Endothelial cell of umbilical vein (primary cell): ENCODE measurements around the gene TTLL10. TPM values are rescaled to one million over a fixed set of nuclear protein-coding genes. Genes with fewer than 3 reads are reported as not detected.

Experiments used
- BruUV-seq: library from RNA; stranded (reverse); fragments of 400-500 nt; replicated peaks from 2 replicates; lab custom pipeline; 2021; lab: Mats Ljungman, UMichigan
- CTCF ChIA-PET: fragments of 300-600, 350-600 bp; sonication (Branson Sonifier 250); formaldehyde crosslinking; loops from one replicate; lab custom pipeline; 2021; ENCODE audit warnings: antibody characterized with exemption, inconsistent platforms; lab: Charles Lee
- POLR2A ChIA-PET: fragments of 300-600, 350-600 bp; sonication (Branson Sonifier 250); formaldehyde crosslinking; loops from one replicate; lab custom pipeline; 2021; ENCODE audit warnings: antibody characterized with exemption, inconsistent platforms; lab: Charles Lee
- DNase-seq: peaks from one replicate; pipeline ENCODE4 v3.0.0-alpha.2; 2011; ENCODE audit warnings: low read depth, low spot score
- FAIRE-seq: peaks from 2 replicates; lab custom pipeline; 2011; peaks lifted over from hg19 to GRCh38; lab: Jason Lieb, UNC
- H2AFZ ChIP-seq: 2 replicates; pipeline ENCODE4 v1.6.0; 2012; ENCODE audit warnings: low read depth, low read length, control low read depth, inconsistent platforms
- H3K27ac ChIP-seq: 2 replicates; pipeline ENCODE4 v1.5.1; 2011; ENCODE audit warnings: low read depth, mild to moderate bottlenecking, control low read depth, low read length, moderate library complexity; ENCODE audit not compliant: insufficient read depth
- H3K27me3 ChIP-seq, 2 experiments: 2 replicates each; pipeline versions ENCODE4 v1.6.0 to v1.6.1; 2011; ENCODE audit warnings: low read length in 2 of 2, mixed read lengths in 1 of 2; ENCODE audit not compliant: control insufficient read depth in 2 of 2, insufficient read depth in 2 of 2
- H3K36me3 ChIP-seq, 2 experiments: 2 replicates in 1 of 2; 3 replicates in 1 of 2; pipeline ENCODE4 v1.5.1; 2011; ENCODE audit warnings: low read length in 2 of 2, mild to moderate bottlenecking in 1 of 2, moderate library complexity in 1 of 2; ENCODE audit not compliant: control insufficient read depth in 2 of 2, insufficient read depth in 2 of 2; ENCODE audit errors: extremely low read depth in 1 of 2
- H3K4me1 ChIP-seq: 3 replicates; pipeline ENCODE4 v1.5.1; 2011; ENCODE audit warnings: mild to moderate bottlenecking, low read length; ENCODE audit not compliant: control insufficient read depth, insufficient read depth; ENCODE audit errors: extremely low read depth
- H3K4me2 ChIP-seq: 2 replicates; pipeline ENCODE4 v1.6.1; 2011; ENCODE audit warnings: low read length, control low read depth, mixed read lengths; ENCODE audit not compliant: insufficient read depth
- H3K4me3 ChIP-seq, 3 experiments: fragments of 200-600 bp in 1 of 3; sonication (generic), shearing (Covaris generic) in 1 of 3; replicated peaks in 1 of 3; 2 replicates each; pipeline ENCODE4 v1.5.1; 2011 to 2016; ENCODE audit warnings: control low read depth in 3 of 3, low read length in 3 of 3, mild to moderate bottlenecking in 2 of 3, inconsistent platforms in 1 of 3, low read depth in 1 of 3, moderate library complexity in 1 of 3; ENCODE audit not compliant: insufficient read depth in 1 of 3
- H3K79me2 ChIP-seq: 2 replicates; pipeline ENCODE4 v1.6.0; 2012; ENCODE audit warnings: low read length, inconsistent platforms; ENCODE audit not compliant: control insufficient read depth, insufficient read depth
- H3K9ac ChIP-seq: replicated peaks from 2 replicates; pipeline ENCODE3; 2011; ENCODE audit warnings: low read length, control low read depth; ENCODE audit not compliant: insufficient read depth; ENCODE audit errors: extremely low read depth
- H3K9me1 ChIP-seq: replicated peaks from 3 replicates; pipeline ENCODE4 v1.6.0; 2011; ENCODE audit warnings: mild to moderate bottlenecking, low read length; ENCODE audit not compliant: control insufficient read depth, insufficient read depth; ENCODE audit errors: extremely low read depth
- H3K9me3 ChIP-seq: replicated peaks from 2 replicates; pipeline ENCODE4 v1.5.1; 2012; ENCODE audit warnings: low read length, inconsistent platforms; ENCODE audit not compliant: control insufficient read depth, insufficient read depth
- H4K20me1 ChIP-seq: replicated peaks from 2 replicates; pipeline ENCODE3; 2011; ENCODE audit warnings: mild to moderate bottlenecking, low read length; ENCODE audit not compliant: control insufficient read depth, insufficient read depth; ENCODE audit errors: extremely low read depth
- CTCF ChIP-seq, 2 donors: IDR thresholded peaks; 1 replicate in 1 of 2; 2 replicates in 1 of 2; pipeline ENCODE4 v1.5.1; 2011; ENCODE audit warnings: low read length in 2 of 2, mild to moderate bottlenecking in 2 of 2, moderate library complexity in 2 of 2, control low read depth in 1 of 2, inconsistent platforms in 1 of 2, low read depth in 1 of 2; ENCODE audit not compliant: insufficient read depth in 1 of 2; ENCODE audit errors: extremely low read depth in 1 of 2
- EZH2 ChIP-seq: IDR thresholded peaks from 2 replicates; pipeline ENCODE4 v1.6.1; 2012; ENCODE audit warnings: borderline replicate concordance, low read depth, mild to moderate bottlenecking, moderate library complexity, low read length, inconsistent platforms; ENCODE audit not compliant: severe bottlenecking
- FOS ChIP-seq: IDR thresholded peaks from 2 replicates; pipeline ENCODE4 v1.6.1; 2011; ENCODE audit warnings: mild to moderate bottlenecking, low read length, moderate library complexity, borderline replicate concordance; ENCODE audit not compliant: insufficient read depth
- GATA2 ChIP-seq: IDR thresholded peaks from 2 replicates; pipeline ENCODE4 v1.7.0; 2011; ENCODE audit warnings: low read depth, mild to moderate bottlenecking, moderate library complexity, mixed read lengths, low read length; ENCODE audit not compliant: insufficient read length, insufficient read depth
- JUN ChIP-seq: IDR thresholded peaks from 2 replicates; pipeline ENCODE4 v1.6.1; 2011; ENCODE audit warnings: borderline replicate concordance, low read depth; ENCODE audit not compliant: insufficient read length, insufficient read depth
- MAX ChIP-seq: IDR thresholded peaks from 2 replicates; pipeline ENCODE4 v1.6.1; 2011; ENCODE audit not compliant: insufficient read depth, insufficient read length
- MYC ChIP-seq: IDR thresholded peaks from one replicate; pipeline ENCODE4 v1.6.1; 2011; ENCODE audit warnings: mild to moderate bottlenecking, low read depth, low read length
- POLR2A ChIP-seq: IDR thresholded peaks from 2 replicates; pipeline ENCODE4 v1.6.1; 2012; ENCODE audit warnings: low read depth, mild to moderate bottlenecking, control low read depth, low read length
- POLR2AphosphoS5 ChIP-seq: IDR thresholded peaks from 2 replicates; pipeline ENCODE4 v1.6.1; 2012; ENCODE audit warnings: low read depth, mild to moderate bottlenecking, control low read depth, low read length, moderate library complexity; ENCODE audit not compliant: insufficient read depth
- dilution Hi-C: fragments of 300-500 bp; cut with MboI; formaldehyde crosslinking; loops from one replicate; pipeline ENCODE4 v1.15.0; 2019; ENCODE audit warnings: low sequenced_read_pairs; ENCODE audit not compliant: extremely low pct_ligation_motif_present
- intact Hi-C: fragments of 100-400 bp; cut with micrococcal nuclease; formaldehyde crosslinking; loops from one replicate; pipeline ENCODE4 v1.10.0; 2022
- polyA plus RNA-seq, 4 experiments: library from polyadenylated mRNA; depleted of rRNA in 3 of 4; stranded (reverse) in 3 of 4; unstranded in 1 of 4; fragments of >200 nt; gene quantifications; 2 replicates each; pipeline versions ENCODE4 v1.2.1 to v1.2.3, GENCODE V29; 2011 to 2012; ENCODE audit warnings: missing spikeins in 1 of 4
- total RNA-seq: library from RNA; stranded (reverse); gene quantifications from 2 replicates; pipeline ENCODE4 v1.2.3, GENCODE V29; 2021

The TTLL10 gene
- total and polyA plus RNA-seq, 2 donors (not counting 3 experiments of a cell fraction or from before 2014, with no cell fraction given) = not detected

- dilution Hi-C loops (no loop called here), intact Hi-C loops (no loop called here)
- DNase-seq (no peak), FAIRE-seq (no peak)
- ChIA-PET CTCF (no interaction called here), POLR2A (no interaction called here)
- no TSS peak for BruUV-seq
- no peak overlapping the region for H3K9ac ChIP-seq
- no peak overlapping the region for H2AFZ ChIP-seq
- no peak overlapping the region for H3K4me3 ChIP-seq
- H3K9me3 ChIP-seq = no peaks in the 10 kb centered on the region
- no peak for TF ChIP-seq MYC
- H3K4me1 ChIP-seq = no peaks in the 10 kb centered on the region
- H3K27me3 ChIP-seq = peaks cover 0 to 4% of the 10 kb centered on the region in 2 experiments
- no peaks in the 10 kb centered on the region for H3K36me3 ChIP-seq
- H3K9me1 ChIP-seq = no peaks in the 10 kb centered on the region
- no peak overlapping the region for H3K4me2 ChIP-seq
- no peaks in the 10 kb centered on the region for H3K79me2 ChIP-seq
- H3K27ac ChIP-seq = no peak overlapping the region
- H4K20me1 ChIP-seq = no peaks in the 10 kb centered on the region
Observed at GRCh38 chr1:1140673-1141072, 33.0 kb upstream of the TTLL10 start.

GRCh38 chr1:1141244-1141910 lies 32.3 kb upstream of the TTLL10 start:
- no TSS peak for BruUV-seq
- ChIA-PET POLR2A (no interaction called here), CTCF (no interaction called here)
- Histone ChIP-seq H3K4me1 (no peaks in the 10 kb centered on the region), H3K9me3 (no peaks in the 10 kb centered on the region), H3K4me3 (no peak overlapping the region), H4K20me1 (no peaks in the 10 kb centered on the region), H3K27me3 (peaks cover 0 to 4% of the 10 kb centered on the region in 2 experiments), H3K79me2 (no peaks in the 10 kb centered on the region), H3K9me1 (no peaks in the 10 kb centered on the region), H3K4me2 (no peak overlapping the region), H3K9ac (no peak overlapping the region), H3K27ac (no peak overlapping the region), H2AFZ (no peak overlapping the region), H3K36me3 (no peaks in the 10 kb centered on the region)
- intact Hi-C loops = no loop called here
- FAIRE-seq = no peak
- no peak for DNase-seq
- TF ChIP-seq GATA2 = no peak
- TF ChIP-seq POLR2A = no peak
- TF ChIP-seq POLR2AphosphoS5 = no peak
- no peak for TF ChIP-seq JUN
- TF ChIP-seq MYC = no peak
- no peak for TF ChIP-seq FOS
- no peak for TF ChIP-seq MAX
- no peak for TF ChIP-seq EZH2
- no peak for TF ChIP-seq CTCF (IDR thresholded peaks at IDR 0.05; ENCODE audit: extremely low read depth in 1 of 2, insufficient read depth in 1 of 2, low read depth in 1 of 2, low read length in 2 of 2)
- dilution Hi-C loops = no loop called here
